Type B pancreatic cell (in vitro differentiated cells): Measurements from ENCODE around the gene MANBA. TPM values are rescaled to one million over a fixed set of nuclear protein-coding genes. Genes with fewer than 3 reads are reported as not detected.

Source experiments
- DNase-seq: peaks from one replicate; pipeline ENCODE4 v3.0.0; 2021; ENCODE audit warnings: mixed read lengths; ENCODE audit not compliant: unreplicated experiment; ENCODE audit errors: extremely low spot score
- H3K27ac Mint-ChIP-seq: 2 replicates; pipeline ENCODE4 v1.8.0; 2021; ENCODE audit warnings: mild to moderate bottlenecking, mixed read lengths
- H3K27me3 Mint-ChIP-seq: 2 replicates; pipeline ENCODE4 v1.8.0; 2021; ENCODE audit warnings: mixed read lengths
- H3K36me3 Mint-ChIP-seq: 2 replicates; pipeline ENCODE4 v1.8.0; 2021; ENCODE audit warnings: mixed read lengths
- H3K4me1 Mint-ChIP-seq: one replicate; pipeline ENCODE4 v1.8.0; 2021; ENCODE audit warnings: mixed read lengths; ENCODE audit not compliant: unreplicated experiment
- H3K4me3 Mint-ChIP-seq: 2 replicates; pipeline ENCODE4 v1.8.0; 2021; ENCODE audit warnings: mild to moderate bottlenecking, mixed read lengths
- H3K9me3 Mint-ChIP-seq: 2 replicates; pipeline ENCODE4 v1.8.0; 2021; ENCODE audit warnings: mixed read lengths
- CTCF ChIP-seq: fragments of 200-600 bp; sonication (generic); conservative IDR thresholded peaks from 2 replicates; pipeline ENCODE4 v1.5.0; 2021; ENCODE audit warnings: antibody characterized with exemption, mild to moderate bottlenecking
- total RNA-seq: library from RNA; stranded (reverse); gene quantifications from 2 replicates; pipeline ENCODE4 v1.2.1, GENCODE V29; 2021; ENCODE audit warnings: low replicate concordance

MANBA gene
- total RNA-seq, 1 donor from 2014 or later: 32.4 TPM

DNA sequence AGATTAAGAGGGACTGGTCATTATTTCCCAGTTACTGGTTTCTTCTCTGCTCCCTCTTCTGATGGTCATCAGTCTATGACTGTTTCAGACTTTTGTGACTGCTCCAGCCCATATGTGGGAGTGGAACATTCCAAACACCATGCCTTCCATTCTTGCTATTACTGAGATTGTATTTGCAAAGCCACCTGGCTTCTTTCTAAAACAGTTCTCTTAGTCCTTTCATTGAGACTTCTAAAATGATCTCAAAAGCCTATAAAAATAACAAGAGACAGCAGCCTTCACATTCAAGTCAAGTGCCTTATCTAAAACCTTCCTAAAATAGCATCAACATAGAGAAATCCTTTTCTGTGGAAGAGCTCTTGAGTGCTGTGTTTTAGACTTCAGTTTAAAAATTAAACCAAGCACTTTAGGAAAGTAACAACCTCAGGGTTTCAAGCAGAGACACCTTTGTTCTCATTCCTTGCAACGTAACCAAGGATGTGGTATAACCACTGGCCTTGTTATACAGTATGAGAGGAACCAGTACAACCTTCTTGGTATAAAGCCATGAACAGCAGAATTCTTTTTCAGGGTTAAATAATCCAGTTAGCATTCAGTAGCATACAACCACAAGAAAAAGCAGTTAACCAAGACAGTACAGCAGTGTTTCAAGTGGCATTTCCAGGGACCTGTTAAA lies 162.5 kb downstream of the MANBA start:
- Mint-ChIP-seq H3K4me1 (peaks cover 11% of the 10 kb centered on the region), H3K9me3 (no peaks in the 10 kb centered on the region), H3K4me3 (no peak overlapping the region), H3K36me3 (peaks cover 30% of the 10 kb centered on the region), H3K27me3 (no peaks in the 10 kb centered on the region), H3K27ac (no peak overlapping the region)
- no peak for TF ChIP-seq CTCF
- no peak for DNase-seq

- Mint-ChIP-seq H3K27me3 (no peaks in the 10 kb centered on the region), H3K4me3 (no peak overlapping the region), H3K36me3 (peaks cover 29% of the 10 kb centered on the region), H3K27ac (no peak overlapping the region), H3K9me3 (peaks cover 6% of the 10 kb centered on the region), H3K4me1 (peaks cover 11% of the 10 kb centered on the region)
- no peak for DNase-seq
- TF ChIP-seq CTCF: no peak
These were observed 164.2 kb downstream of the MANBA start for GRCh38 chr4:102596532-102596931.

- Mint-ChIP-seq H3K36me3 (peaks cover 25% of the 10 kb centered on the region), H3K27ac (no peak overlapping the region)
These were observed 166.8 kb downstream of the MANBA start for GRCh38 chr4:102594000-102594399.

GRCh38 chr4:102593147-102593546 lies 167.6 kb downstream of the MANBA start:
- DNase-seq: no peak
- Mint-ChIP-seq H3K36me3 (peaks cover 25% of the 10 kb centered on the region), H3K4me3 (no peak overlapping the region), H3K4me1 (peaks cover 5% of the 10 kb centered on the region), H3K27me3 (no peaks in the 10 kb centered on the region), H3K9me3 (peaks cover 13% of the 10 kb centered on the region), H3K27ac (no peak overlapping the region)
- no peak for TF ChIP-seq CTCF

More at GRCh38 chr4:102594000-102594399, 166.8 kb downstream of the MANBA start:
- peaks cover 11% of the 10 kb centered on the region for H3K4me1 Mint-ChIP-seq
- no peaks in the 10 kb centered on the region for H3K27me3 Mint-ChIP-seq
- no peak for DNase-seq
- H3K9me3 Mint-ChIP-seq: peaks cover 13% of the 10 kb centered on the region
- no peak overlapping the region for H3K4me3 Mint-ChIP-seq
- no peak for TF ChIP-seq CTCF

DNA sequence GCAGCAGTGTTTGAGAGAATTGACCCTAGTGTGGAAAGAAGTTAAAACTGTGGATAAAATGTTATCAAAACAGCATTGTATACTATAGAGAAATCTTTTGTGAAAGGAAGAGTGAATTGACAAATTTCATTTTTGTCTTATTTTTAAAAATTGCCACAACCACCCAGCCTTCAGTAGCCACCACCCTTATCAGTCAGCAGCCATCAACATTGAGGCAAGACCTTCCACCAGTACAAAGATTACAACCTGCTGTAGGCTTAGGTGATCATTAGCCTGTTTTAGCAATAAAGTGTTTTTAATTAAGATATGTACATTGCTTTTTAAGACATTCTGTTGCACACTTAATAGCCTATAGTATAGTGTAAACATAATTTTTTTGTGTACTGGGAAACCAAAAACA lies 168.5 kb downstream of the MANBA start:
- no peak overlapping the region for H3K4me3 Mint-ChIP-seq
- no peaks in the 10 kb centered on the region for H3K27me3 Mint-ChIP-seq
- no peaks in the 10 kb centered on the region for H3K4me1 Mint-ChIP-seq
- TF ChIP-seq CTCF: no peak
- DNase-seq: no peak
- no peak overlapping the region for H3K27ac Mint-ChIP-seq
- H3K9me3 Mint-ChIP-seq: peaks cover 13% of the 10 kb centered on the region
- H3K36me3 Mint-ChIP-seq: peaks cover 20% of the 10 kb centered on the region
